K562 (cell line): Measurements from ENCODE around the gene TBX1. TPM values are rescaled to one million over a fixed set of nuclear protein-coding genes. Genes with fewer than 3 reads are reported as not detected.
A peak's percentile ranks its signal among the peaks of the same experiment; 100 is the strongest.

Source experiments
- ATF2 ChIP-seq: sonication (generic); formaldehyde crosslinking; IDR thresholded peaks from 2 replicates; pipeline ENCODE4 v1.8.1; 2022; ENCODE audit warnings: missing genetic modification reagents
- CREB5 ChIP-seq: fragments of 250-450 bp; sonication (Bioruptor Pico); IDR thresholded peaks from 2 replicates; pipeline ENCODE4 v1.5.0; 2020; ENCODE audit warnings: mild to moderate bottlenecking
- FOXJ2 ChIP-seq: fragments of 200-800 bp; sonication (Bioruptor generic); IDR thresholded peaks from 2 replicates; pipeline ENCODE4 v1.6.1; 2016; ENCODE audit warnings: missing genetic modification characterization, missing compliant biosample characterization
- IFI16 ChIP-seq: fragments of 250-450 bp; sonication (Bioruptor Pico); IDR thresholded peaks from 2 replicates; pipeline ENCODE4 v2.1.2; 2022; ENCODE audit warnings: mild to moderate bottlenecking, inconsistent platforms
- MLX ChIP-seq, 2 experiments: fragments of 450-650 bp in 1 of 2; sonication (generic) in 1 of 2; formaldehyde crosslinking; conservative IDR thresholded peaks; 2 replicates each; pipeline versions ENCODE4 v1.4.0 to v1.8.1; 2020 to 2022; ENCODE audit warnings: mild to moderate bottlenecking in 1 of 2, missing genetic modification reagents in 1 of 2
- NFATC3 ChIP-seq: fragments of 450-650 bp; IDR thresholded peaks from 2 replicates; pipeline ENCODE4 v1.6.1; 2017; ENCODE audit warnings: mild to moderate bottlenecking
- NR4A1 ChIP-seq, 2 experiments: fragments of 250-450 bp in 1 of 2; fragments of 450-650 bp in 1 of 2; sonication (Bioruptor Pico) in 1 of 2; IDR thresholded peaks; 2 replicates each; pipeline versions ENCODE4 v1.4.0 to v1.6.1; 2016 to 2020; ENCODE audit warnings: mild to moderate bottlenecking in 2 of 2, missing compliant biosample characterization in 1 of 2, missing genetic modification characterization in 1 of 2, moderate library complexity in 1 of 2
- RBFOX2 ChIP-seq: fragments of 200-400 bp; formaldehyde crosslinking; IDR thresholded peaks from 2 replicates; pipeline ENCODE4 v1.6.1; 2017; ENCODE audit warnings: low read depth, mild to moderate bottlenecking, low read length, moderate library complexity
- SRSF7 ChIP-seq: fragments of 200-400 bp; formaldehyde crosslinking; optimal IDR thresholded peaks from 2 replicates; pipeline ENCODE3; 2017; ENCODE audit warnings: mild to moderate bottlenecking, low read depth, low read length
- TBP ChIP-seq: optimal IDR thresholded peaks from 2 replicates; pipeline ENCODE3; 2011; ENCODE audit warnings: low read depth, low read length, improper control_type of control experiment
- TEAD1 ChIP-seq, 2 experiments: fragments of 450-650 bp in 1 of 2; sonication (generic) in 1 of 2; formaldehyde crosslinking; IDR thresholded peaks; 2 replicates each; pipeline versions ENCODE4 v1.4.0 to v1.8.0; 2020 to 2022; ENCODE audit warnings: mild to moderate bottlenecking in 2 of 2, missing genetic modification reagents in 1 of 2
- TRIM25 ChIP-seq: fragments of 450-650 bp; IDR thresholded peaks from 2 replicates; pipeline ENCODE4 v1.7.0; 2016; ENCODE audit warnings: borderline replicate concordance
- XRCC5 ChIP-seq: fragments of 200-400 bp; formaldehyde crosslinking; IDR thresholded peaks from 2 replicates; pipeline ENCODE4 v1.6.1; 2017; ENCODE audit warnings: low read depth, mild to moderate bottlenecking, low read length
- ZBTB34 ChIP-seq: fragments of 250-450 bp; sonication (Bioruptor Pico); IDR thresholded peaks from 2 replicates; pipeline ENCODE4 v1.8.0; 2021; ENCODE audit warnings: mild to moderate bottlenecking, moderate library complexity
- ZBTB7A ChIP-seq: IDR thresholded peaks from 2 replicates; pipeline ENCODE4 v1.6.1; 2011; ENCODE audit warnings: low read depth, mild to moderate bottlenecking, low read length, moderate library complexity, borderline replicate concordance; ENCODE audit not compliant: control insufficient read depth
- ZNF121 ChIP-seq: sonication (generic); formaldehyde crosslinking; conservative IDR thresholded peaks from 2 replicates; pipeline ENCODE4 v1.8.0; 2022; ENCODE audit warnings: missing genetic modification reagents
- ZNF133 ChIP-seq: fragments of 250-450 bp; sonication (Bioruptor Pico); IDR thresholded peaks from 2 replicates; pipeline ENCODE4 v1.4.0; 2020; ENCODE audit warnings: mild to moderate bottlenecking
- ZNF57 ChIP-seq: fragments of 450-650 bp; formaldehyde crosslinking; IDR thresholded peaks from 2 replicates; pipeline ENCODE4 v1.4.0; 2020; ENCODE audit warnings: mild to moderate bottlenecking, moderate library complexity
- ZNF668 ChIP-seq: fragments of 250-450 bp; sonication (Bioruptor Pico); IDR thresholded peaks from 2 replicates; pipeline ENCODE4 v1.8.0; 2022; ENCODE audit warnings: mild to moderate bottlenecking, inconsistent platforms
- polyA plus RNA-seq, 8 experiments: library from polyadenylated mRNA; depleted of rRNA in 4 of 8; stranded (reverse) in 5 of 8; unstranded in 3 of 8; fragments of >200 nt; fragmentation: Nextera tagmentation in 2 of 8; fragmentation: Illumina TruSeq in 1 of 8; extraction: Ambion mirVana in 2 of 8; extraction: Trizol in 1 of 8; gene quantifications; 2 replicates each; pipeline versions ENCODE4 v1.2.1 to v1.2.3, GENCODE V29; 2011 to 2014; ENCODE audit warnings: inconsistent platforms in 1 of 8, missing spikeins in 1 of 8
- total RNA-seq, 7 experiments: library from RNA; depleted of rRNA in 6 of 7; stranded (reverse); fragments of >200 nt in 6 of 7; fragmentation: Illumina TruSeq in 2 of 7; extraction: Trizol in 2 of 7; gene quantifications; 2 replicates each; pipeline versions ENCODE4 v1.2.1 to v1.2.3, GENCODE V29; 2011 to 2021; ENCODE audit warnings: low replicate concordance in 1 of 7

The TBX1 gene
- total and polyA plus RNA-seq, 9 of the 15 experiments (the other 6 are each of a cell fraction or from before 2014, with no cell fraction given) = 0.07 to 35.0 (median 3.9) TPM

- TF ChIP-seq TRIM25 (no peak), ZNF57 (CRISPR knock-in tag) (peak; percentile 56; the same call in 1 of the 2 replicates), SRSF7 (no peak), ZNF668 (CRISPR knock-in tag) (0 out of 2 replicates have a peak, but pooled peaks have one; percentile 17), ATF2 (CRISPR knock-in tag) (no peak), TBP (no peak), RBFOX2 (no peak), CREB5 (no peak), NFATC3 (no peak), IFI16 (CRISPR knock-in tag) (no peak), ZBTB7A (no peak), ZNF133 (0 out of 2 replicates have a peak, but pooled peaks have one; percentile 28), FOXJ2 (tag) (no peak), NR4A1 (CRISPR knock-in tag; IDR thresholded peaks at IDR 0.05) (no peak), NR4A1 (tag; IDR thresholded peaks at IDR 0.05) (0 out of 2 replicates have a peak, but pooled peaks have one; percentile 75), ZNF121 (CRISPR knock-in tag) (no peak), XRCC5 (no peak), ZBTB34 (CRISPR knock-in tag) (no peak), MLX (CRISPR knock-in tag; conservative IDR thresholded peaks at IDR 0.05) (no peak; a peak in 1 of 4 replicates), TEAD1 (CRISPR knock-in tag; IDR thresholded peaks at IDR 0.05) (peak in 1 of 2 experiments; percentile 32; a peak in 1 of 4 replicates)
Observed at GRCh38 chr22:19779685-19780268, 19.2 kb downstream of the TBX1 start (continued).
